Pancreas (tissue), 10 donors: ENCODE data around the gene TRMT44. TPM values are rescaled to one million over a fixed set of nuclear protein-coding genes. Genes with fewer than 3 reads are reported as not detected.

Experiments used
- ATAC-seq, 4 donors: fragments of 200-7000 bp; cut with Tn5 transposase; one replicate each; pipeline versions ENCODE4 v1.8.0 to v1.9.1; 2020; ENCODE audit warnings: mild to moderate bottlenecking in 4 of 4, moderate library complexity in 4 of 4
- DNase-seq, 6 donors: peaks; one replicate each; pipeline ENCODE4 v3.0.0-alpha.2; 2020
- FAIRE-seq: peaks from 2 replicates; lab custom pipeline; 2012; peaks lifted over from hg19 to GRCh38; lab: Jason Lieb, UNC
- H3K27ac ChIP-seq, 4 donors: fragments of 200-600 bp; sonication (generic); 1 replicate in 3 of 4; 2 replicates in 1 of 4; pipeline versions ENCODE4 v1.5.0 to v1.8.0; 2020
- H3K27me3 ChIP-seq, 4 donors: fragments of 200-600 bp; one replicate each; pipeline ENCODE4 v1.8.0; 2021
- H3K36me3 ChIP-seq, 3 donors: fragments of 200-600 bp; sonication (generic) in 1 of 3; one replicate each; pipeline versions ENCODE4 v1.5.0 to v1.8.0; 2020 to 2021
- H3K4me1 ChIP-seq, 3 donors: fragments of 200-600 bp; one replicate each; pipeline ENCODE4 v1.8.0; 2021
- H3K4me3 ChIP-seq, 4 donors: fragments of 200-600 bp; sonication (generic) in 2 of 4; one replicate each; pipeline versions ENCODE4 v1.5.0 to v1.8.0; 2020 to 2021
- H3K9me3 ChIP-seq, 4 donors: fragments of 200-600 bp; one replicate each; pipeline ENCODE4 v1.8.0; 2021
- WGBS, 2 donors: extraction: QIAGEN DNeasy Blood & Tissue Kit; methylation state at CpG; one replicate each; pipeline ENCODE4 v1.1.7; 2013; 5-methylcytosine and 5-hydroxymethylcytosine counted together
- intact Hi-C, 3 donors: fragments of 100-400 bp; cut with DNase I; formaldehyde crosslinking; loops; one replicate each; pipeline versions ENCODE4 v1.11.1 to v1.14.2; 2022
- polyA plus RNA-seq, 2 donors: library from polyadenylated mRNA; stranded (reverse); fragments of 200-250 nt; gene quantifications; one replicate each; pipeline ENCODE4 v1.2.3, GENCODE V29; 2013
- total RNA-seq, 6 donors: library from RNA; stranded (reverse); fragmentation: NEBNext Ultra II Directional in 4 of 6; extraction: Animal tissue kit (Norgen Biotek cat#: 25700) in 4 of 6; gene quantifications; one replicate each; pipeline versions ENCODE4 v1.2.1 to v1.2.4, GENCODE V29; 2021 to 2023
- TF ChIP-seq, protein P1 (sequence below), 4 donors: fragments of 200-600 bp; sonication (generic) in 3 of 4; IDR thresholded peaks; one replicate each; pipeline versions ENCODE4 v1.5.0 to v1.8.0; 2021; ENCODE audit warnings: antibody characterized with exemption in 4 of 4
- donor health status: healthy with polysubstance abuse.
- donor health status: DM: no; HTN: no; CAD: no; lungs with moderate emphysema.
- donor health status: DM: no; HTN: no; CAD: no.
- donor health status: control.
- donor health status: control.
- donor health status: Bipolar disorder and iron deficiency.
- donor health status: DM: yes; HTN: yes; CAD: no.
- donor health status: DM: no; HTN: no; CAD: no.
- donor health status: DM: no; HTN: no; CAD: no.
- donor health status: DM: yes; HTN: yes; CAD: no.

Gene TRMT44
- total and polyA plus RNA-seq, 8 donors, result 6.1 to 14.0 (median 8.7) TPM

DNA sequence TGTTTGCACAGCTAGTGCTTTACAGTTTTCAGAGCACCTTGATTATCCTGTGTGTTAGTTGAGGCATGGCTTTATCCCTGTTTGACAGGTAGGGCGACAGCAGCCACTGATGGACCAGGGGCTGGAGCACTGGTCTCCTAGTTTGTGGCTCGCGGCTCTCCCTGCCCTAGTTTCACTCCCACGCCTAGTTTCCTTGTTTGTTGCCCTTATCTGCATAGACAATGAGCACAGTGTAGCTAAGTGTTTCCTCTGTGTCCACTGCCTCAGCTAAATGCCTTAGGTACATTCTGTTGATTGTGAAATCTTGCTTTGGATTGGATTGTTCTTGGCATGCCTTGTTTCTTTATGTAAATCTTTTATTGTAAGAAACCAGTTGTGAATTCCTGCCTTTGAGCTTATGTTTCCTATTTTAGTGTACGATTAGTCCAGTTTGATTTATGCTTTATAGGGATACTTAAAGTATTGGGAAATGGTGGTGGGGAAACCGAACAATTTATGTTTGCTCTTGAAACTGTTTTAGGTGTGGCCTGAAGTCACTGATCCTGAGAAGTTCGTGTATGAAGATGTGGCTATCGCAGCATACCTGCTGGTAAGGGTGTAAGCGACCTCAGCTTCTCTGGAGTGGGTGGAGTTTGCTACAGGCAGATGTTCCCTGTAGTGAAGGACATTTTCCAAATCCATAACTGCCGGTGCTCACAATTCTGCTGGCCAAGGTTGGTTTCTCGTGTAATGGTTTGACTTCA lies 11.0 kb downstream of the TRMT44 start:
- peaks cover 3 to 67% (median 3%) of the 10 kb centered on the region in 3 donors for H3K36me3 ChIP-seq
- WGBS, 2 donors, result 76 to 86% methylated on average over 11 of the region's 11 CpGs

DNA sequence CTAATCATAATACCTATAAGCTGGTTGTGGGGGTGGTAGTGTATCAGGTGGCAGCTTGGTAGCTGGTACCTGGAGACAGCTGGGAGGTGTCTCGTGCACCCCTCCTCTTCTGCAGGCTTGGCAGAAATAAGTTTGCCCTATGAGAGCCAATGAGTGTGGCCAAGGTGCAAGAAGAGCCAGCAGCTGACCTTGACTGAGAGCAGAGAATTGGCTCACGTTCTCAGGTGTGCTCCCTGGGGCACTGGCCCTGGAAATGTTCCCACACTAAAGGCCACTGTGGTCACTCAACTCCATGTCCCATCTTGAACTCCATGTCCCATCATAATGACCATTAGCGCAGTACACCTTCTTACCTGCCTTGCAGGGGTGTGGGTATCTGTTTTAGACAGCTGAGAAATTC lies 13.4 kb downstream of the TRMT44 start:
- intact Hi-C loops, result no loop called here
- Histone ChIP-seq H3K9me3 (no peaks in the 10 kb centered on the region), H3K27ac (no peak overlapping the region), H3K36me3 (peaks cover 3 to 56% (median 3%) of the 10 kb centered on the region in 3 donors), H3K27me3 (no peaks in the 10 kb centered on the region), H3K4me1 (no peaks in the 10 kb centered on the region), H3K4me3 (no peak overlapping the region)
- ATAC-seq (peak in 3 of 4 donors; percentile 25 to 73 (median 71)), FAIRE-seq (no peak), DNase-seq (peak in 1 of 6 donors; percentile 24)
- 51 to 52% methylated on average over 3 of the region's 3 CpGs for WGBS, 2 donors
- TF ChIP-seq, protein P1, sequence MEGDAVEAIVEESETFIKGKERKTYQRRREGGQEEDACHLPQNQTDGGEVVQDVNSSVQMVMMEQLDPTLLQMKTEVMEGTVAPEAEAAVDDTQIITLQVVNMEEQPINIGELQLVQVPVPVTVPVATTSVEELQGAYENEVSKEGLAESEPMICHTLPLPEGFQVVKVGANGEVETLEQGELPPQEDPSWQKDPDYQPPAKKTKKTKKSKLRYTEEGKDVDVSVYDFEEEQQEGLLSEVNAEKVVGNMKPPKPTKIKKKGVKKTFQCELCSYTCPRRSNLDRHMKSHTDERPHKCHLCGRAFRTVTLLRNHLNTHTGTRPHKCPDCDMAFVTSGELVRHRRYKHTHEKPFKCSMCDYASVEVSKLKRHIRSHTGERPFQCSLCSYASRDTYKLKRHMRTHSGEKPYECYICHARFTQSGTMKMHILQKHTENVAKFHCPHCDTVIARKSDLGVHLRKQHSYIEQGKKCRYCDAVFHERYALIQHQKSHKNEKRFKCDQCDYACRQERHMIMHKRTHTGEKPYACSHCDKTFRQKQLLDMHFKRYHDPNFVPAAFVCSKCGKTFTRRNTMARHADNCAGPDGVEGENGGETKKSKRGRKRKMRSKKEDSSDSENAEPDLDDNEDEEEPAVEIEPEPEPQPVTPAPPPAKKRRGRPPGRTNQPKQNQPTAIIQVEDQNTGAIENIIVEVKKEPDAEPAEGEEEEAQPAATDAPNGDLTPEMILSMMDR (IDR thresholded peaks at IDR 0.05), result no peak

More for the DNA sequence above, 11.0 kb downstream of the TRMT44 start:
- Histone ChIP-seq H3K9me3 (no peaks in the 10 kb centered on the region), H3K4me3 (no peak overlapping the region), H3K4me1 (no peaks in the 10 kb centered on the region), H3K27ac (peak overlapping the region in 2 of 4 donors; percentile 3 to 50), H3K27me3 (no peaks in the 10 kb centered on the region)
- ATAC-seq, result peak in 3 of 4 donors; percentile 58 to 80 (median 73)
- TF ChIP-seq, protein P1 (IDR thresholded peaks at IDR 0.05), result no peak
- intact Hi-C loops, result no loop called here
- no peak for FAIRE-seq
- no peak for DNase-seq

DNA sequence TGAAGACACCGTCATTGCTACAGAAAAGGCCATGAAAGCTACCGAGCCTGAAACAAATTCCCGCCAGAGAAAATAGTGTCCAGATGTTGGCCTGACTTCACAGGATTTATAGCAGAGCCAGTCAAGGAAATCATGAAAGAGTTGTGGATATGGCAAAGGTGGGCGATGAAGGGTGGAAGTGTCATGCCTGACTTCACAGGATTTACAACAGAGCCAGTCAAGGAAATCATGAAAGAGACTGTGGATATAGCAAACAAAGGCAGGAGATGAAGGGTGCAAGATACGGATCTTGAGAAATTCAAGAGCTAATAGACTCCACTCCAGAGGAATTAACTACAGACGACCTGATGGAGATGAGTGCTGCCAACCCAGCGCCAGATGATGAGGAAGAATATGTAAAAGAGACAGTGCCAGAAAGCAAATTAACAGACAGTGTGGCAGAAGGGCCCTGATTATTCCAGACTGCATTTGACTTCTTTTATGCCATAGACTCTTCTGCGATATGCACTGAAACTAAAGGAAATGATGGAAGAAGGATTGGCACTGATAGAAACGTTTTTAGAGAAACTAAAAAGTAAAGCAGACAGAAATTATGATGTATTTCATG lies 17.2 kb downstream of the TRMT44 start:
- DNase-seq, result no peak
- intact Hi-C loops, result no loop called here
- Histone ChIP-seq H3K9me3 (no peaks in the 10 kb centered on the region), H3K27me3 (no peaks in the 10 kb centered on the region), H3K4me3 (no peak overlapping the region), H3K27ac (no peak overlapping the region), H3K36me3 (peaks cover 0 to 35% (median 0%) of the 10 kb centered on the region in 3 donors), H3K4me1 (no peaks in the 10 kb centered on the region)
- no peak for ATAC-seq
- TF ChIP-seq, protein P1 (IDR thresholded peaks at IDR 0.05), result no peak
- no peak for FAIRE-seq
- 81 to 82% methylated on average over 9 of the region's 9 CpGs for WGBS, 2 donors

DNA sequence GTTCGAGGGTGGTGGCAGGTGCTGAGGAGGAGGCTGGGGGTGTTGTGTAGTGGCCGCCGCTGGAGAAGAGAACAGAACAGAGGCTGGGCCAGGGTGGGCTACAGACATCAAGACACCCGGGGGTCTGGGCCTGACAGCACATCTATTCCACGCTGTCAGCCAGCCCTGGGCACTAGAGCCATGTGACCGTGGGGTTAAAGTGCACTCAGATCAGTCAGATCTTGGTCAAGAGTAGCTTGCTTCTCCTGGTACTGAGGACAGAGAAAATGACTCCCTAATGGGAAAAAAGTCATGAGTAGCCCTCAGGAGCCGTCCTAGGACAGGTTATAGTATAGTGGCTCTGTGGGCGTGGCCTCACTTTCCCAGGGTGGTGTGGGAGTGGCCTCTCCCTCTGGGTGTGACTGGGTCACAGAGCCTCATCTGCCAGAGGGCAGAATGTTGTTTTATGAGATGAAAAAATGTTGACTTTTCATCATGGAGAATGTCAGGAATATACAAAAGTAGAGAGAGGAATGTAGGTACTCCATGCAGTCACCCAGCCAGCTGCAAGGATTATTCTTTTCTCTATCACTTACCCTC lies 19.4 kb downstream of the TRMT44 start:
- TF ChIP-seq, protein P1 (IDR thresholded peaks at IDR 0.05), result no peak
- H3K27ac ChIP-seq, result no peak overlapping the region
- WGBS, 2 donors, result 84 to 85% methylated on average over 8 of the region's 8 CpGs
- H3K4me3 ChIP-seq, result no peak overlapping the region
- no peaks in the 10 kb centered on the region for H3K4me1 ChIP-seq
- H3K36me3 ChIP-seq, result peaks cover 0 to 28% (median 0%) of the 10 kb centered on the region in 3 donors
- no peak for DNase-seq
- intact Hi-C loops, result no loop called here
- no peaks in the 10 kb centered on the region for H3K27me3 ChIP-seq
- no peak for ATAC-seq
- no peak for FAIRE-seq
- H3K9me3 ChIP-seq, result no peaks in the 10 kb centered on the region
